Upper lobe of left lung (tissue), 4 donors: ENCODE data around the gene GSTA5.

Experiments
- EP300 ChIP-seq, 4 donors: sonication (generic); formaldehyde crosslinking; IDR thresholded peaks; one replicate each; pipeline ENCODE4 v1.5.1; 2017; ENCODE audit warnings: antibody characterized with exemption in 4 of 4, control low read depth in 2 of 4
- POLR2AphosphoS5 ChIP-seq, 2 donors: sonication (generic); formaldehyde crosslinking; IDR thresholded peaks; one replicate each; pipeline ENCODE4 v1.5.1; 2017; ENCODE audit warnings: antibody characterized with exemption in 2 of 2
- TF ChIP-seq, protein P1 (sequence below), 6 experiments: fragments of 450-650 bp in 4 of 6; fragments of 200-600 bp in 2 of 6; sonication (generic) in 2 of 6; IDR thresholded peaks; one replicate each; pipeline ENCODE4 v1.5.1; 2016 to 2019; ENCODE audit warnings: antibody characterized with exemption in 6 of 6

- TF ChIP-seq, protein P1, sequence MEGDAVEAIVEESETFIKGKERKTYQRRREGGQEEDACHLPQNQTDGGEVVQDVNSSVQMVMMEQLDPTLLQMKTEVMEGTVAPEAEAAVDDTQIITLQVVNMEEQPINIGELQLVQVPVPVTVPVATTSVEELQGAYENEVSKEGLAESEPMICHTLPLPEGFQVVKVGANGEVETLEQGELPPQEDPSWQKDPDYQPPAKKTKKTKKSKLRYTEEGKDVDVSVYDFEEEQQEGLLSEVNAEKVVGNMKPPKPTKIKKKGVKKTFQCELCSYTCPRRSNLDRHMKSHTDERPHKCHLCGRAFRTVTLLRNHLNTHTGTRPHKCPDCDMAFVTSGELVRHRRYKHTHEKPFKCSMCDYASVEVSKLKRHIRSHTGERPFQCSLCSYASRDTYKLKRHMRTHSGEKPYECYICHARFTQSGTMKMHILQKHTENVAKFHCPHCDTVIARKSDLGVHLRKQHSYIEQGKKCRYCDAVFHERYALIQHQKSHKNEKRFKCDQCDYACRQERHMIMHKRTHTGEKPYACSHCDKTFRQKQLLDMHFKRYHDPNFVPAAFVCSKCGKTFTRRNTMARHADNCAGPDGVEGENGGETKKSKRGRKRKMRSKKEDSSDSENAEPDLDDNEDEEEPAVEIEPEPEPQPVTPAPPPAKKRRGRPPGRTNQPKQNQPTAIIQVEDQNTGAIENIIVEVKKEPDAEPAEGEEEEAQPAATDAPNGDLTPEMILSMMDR (IDR thresholded peaks at IDR 0.05) = no peak
- TF ChIP-seq EP300 (IDR thresholded peaks at IDR 0.05) (no peak), POLR2AphosphoS5 (IDR thresholded peaks at IDR 0.05) (no peak)
These were observed 6.1 kb downstream of the GSTA5 start for GRCh38 chr6:52834481-52834880.
